GM21423 (cell line): Measurements from ENCODE around the gene SLC9A3.

ENCODE experiments used
- ATAC-seq: cut with Tn5 transposase; IDR thresholded peaks from one replicate; pipeline ENCODE4 v1.9.1; 2021; ENCODE audit warnings: mild to moderate bottlenecking, moderate library complexity; ENCODE audit not compliant: unreplicated experiment

SLC9A3 gene

DNA sequence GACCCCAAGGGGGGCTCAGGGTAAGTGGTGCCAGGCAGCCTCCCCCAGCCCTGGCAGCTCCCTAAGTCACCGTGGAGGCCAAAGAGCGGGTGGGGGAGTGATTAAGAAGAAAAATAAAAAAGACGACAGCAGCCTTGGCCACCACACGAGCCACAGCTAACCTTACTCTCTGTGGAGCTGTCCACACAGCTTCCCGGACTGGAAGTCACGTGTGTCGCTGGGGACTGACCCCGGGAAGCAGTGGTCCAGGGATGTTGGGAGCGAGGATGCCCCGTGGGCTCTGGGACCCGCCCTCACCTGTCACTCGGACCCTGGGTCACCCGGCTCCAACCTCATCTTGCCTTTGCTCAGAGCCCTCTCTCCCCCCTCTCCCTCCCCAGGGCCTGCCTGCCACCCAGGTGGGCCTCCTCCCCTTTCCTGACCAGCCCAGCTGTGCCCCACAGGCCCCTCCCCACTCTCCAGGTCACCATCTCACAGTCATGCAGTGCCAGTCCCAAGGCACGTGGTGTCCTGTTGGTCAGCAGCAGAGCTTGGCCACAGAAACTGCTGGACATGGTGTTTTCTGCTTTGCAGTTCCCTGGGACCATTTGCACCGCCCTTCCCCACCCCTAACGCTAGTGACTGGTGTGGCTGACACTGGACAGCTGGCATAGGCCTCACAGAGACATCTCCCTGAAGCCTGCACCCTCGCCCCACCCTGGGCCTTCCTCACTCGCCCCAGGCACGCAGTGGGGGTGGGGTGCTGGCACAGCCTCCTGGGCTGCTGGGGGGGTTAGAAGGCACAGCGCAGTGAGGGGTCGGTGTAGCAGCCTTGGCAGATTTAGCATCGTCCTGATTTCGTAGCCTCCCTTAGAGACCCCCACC lies 91.1 kb downstream of the SLC9A3 start:
- no peak for ATAC-seq

DNA sequence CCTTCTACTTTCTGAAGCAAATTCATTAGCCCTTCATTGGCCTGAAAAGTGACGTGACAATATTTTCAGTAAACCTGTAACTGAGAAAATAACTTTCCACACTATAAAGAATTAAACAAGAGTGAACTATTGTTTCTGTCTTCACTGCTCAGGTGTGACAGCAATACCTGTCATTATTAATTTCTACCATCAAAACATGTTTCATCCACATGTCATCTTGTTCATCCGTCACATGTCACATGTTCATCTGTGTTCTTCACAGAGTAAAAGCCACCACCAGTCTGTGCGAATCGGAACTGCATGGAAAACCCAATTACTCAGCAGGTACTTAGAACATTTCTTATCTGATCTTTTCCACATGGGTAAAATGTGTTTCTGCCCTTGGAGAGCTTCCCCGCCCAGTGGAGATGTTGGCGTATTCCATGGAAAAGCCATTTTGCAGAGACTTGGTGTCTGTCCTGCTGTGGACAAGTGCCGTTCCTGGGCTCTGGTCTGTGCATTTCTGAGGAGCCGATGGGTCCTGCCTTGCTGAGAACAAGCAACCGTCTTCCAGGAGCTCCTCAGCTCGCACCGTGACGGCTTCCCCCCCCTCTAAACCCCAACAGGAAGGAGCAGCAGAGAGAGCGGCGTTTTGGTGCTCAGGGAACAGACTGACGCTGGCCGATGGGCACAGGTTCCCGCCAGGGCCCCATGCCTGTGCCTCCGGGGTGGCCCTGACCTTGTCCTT lies 91.9 kb downstream of the SLC9A3 start:
- ATAC-seq: no peak

DNA sequence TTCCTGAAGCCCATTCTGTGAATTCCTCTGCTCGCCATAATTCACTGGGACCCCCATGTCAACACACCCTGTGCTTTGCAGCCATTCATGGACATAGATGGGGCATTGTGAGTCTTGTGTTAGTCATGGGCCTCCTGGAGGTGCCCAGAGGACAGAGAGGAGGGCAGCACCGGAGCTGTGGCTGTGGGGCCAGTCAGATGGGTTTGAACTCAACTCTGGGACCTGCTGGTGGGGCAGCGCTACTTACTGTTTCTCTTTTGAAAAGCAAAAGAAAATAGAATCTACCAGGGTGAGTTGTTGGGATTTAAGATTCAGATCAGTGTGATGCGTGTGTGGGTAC lies 92.6 kb downstream of the SLC9A3 start:
- ATAC-seq: no peak

DNA sequence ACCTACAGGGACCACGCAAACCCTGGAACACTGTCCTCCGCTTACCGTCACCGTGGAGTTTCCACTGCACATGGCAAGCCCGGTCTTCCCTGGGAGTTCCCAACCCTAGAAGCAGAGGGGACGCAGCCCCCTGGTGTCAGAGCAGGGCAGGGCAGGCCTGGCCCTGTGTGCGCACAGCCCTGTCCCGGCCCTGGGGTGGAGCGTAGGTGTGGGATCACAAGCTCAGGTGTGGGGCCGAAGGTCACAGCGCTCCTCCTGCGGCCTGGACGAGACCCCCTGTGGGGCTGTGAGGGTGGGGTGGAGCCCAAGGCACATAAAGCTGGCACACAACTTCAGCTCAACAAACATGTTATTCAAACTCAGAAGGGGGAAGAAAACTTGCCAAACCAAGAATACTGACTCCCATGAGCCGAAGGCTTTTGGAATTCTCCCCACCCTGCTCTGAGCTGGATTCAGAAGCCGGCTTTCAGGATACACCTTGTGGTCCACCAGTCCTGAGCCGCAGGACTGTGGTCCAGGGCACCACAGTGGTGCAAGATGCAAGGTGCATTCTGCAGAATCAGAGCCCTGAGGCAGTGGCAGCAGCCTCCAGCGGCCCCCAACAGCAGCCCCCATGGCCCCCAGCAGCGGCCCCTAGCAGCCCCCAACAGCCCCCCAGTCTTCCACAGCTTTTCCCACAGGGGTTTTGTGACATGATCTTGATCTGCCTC lies 93.1 kb downstream of the SLC9A3 start:
- ATAC-seq: peak; percentile 52

DNA sequence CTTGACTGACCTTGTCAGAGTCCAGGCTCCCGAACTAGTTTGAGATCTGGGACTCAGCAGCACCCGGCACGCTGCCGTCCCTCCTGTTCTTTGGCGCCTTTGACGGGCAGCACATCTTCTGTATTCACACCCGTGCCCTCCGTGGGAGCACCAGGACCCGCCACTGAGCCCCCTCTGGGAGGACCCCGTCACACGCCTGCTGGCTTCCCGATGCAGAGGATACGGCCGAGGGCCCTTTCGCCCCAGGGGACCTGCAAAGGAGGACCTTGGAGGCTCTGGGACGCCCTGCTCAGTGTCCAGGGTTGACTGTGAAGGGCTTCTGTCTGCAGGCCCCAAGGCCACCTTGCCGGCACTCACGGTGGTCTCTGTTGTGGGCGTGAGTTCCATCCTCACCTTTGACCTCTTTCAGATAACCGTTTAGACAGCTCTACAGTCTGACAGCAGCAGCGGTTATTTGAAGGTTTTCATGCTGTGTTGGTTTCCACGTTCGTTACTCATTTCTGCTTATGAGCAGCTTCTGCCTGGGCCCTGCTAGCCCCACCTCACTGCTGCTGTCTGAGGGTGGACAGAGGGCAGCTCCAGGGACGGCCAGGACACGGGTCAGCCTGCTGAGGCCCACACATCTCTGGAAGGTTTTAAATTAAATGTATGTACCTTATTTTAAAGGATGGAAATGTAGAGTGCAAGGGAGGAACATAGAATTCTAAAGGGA lies 93.9 kb downstream of the SLC9A3 start:
- no peak for ATAC-seq

GRCh38 chr5:429453-430188 lies 94.6 kb downstream of the SLC9A3 start:
- ATAC-seq: no peak

DNA sequence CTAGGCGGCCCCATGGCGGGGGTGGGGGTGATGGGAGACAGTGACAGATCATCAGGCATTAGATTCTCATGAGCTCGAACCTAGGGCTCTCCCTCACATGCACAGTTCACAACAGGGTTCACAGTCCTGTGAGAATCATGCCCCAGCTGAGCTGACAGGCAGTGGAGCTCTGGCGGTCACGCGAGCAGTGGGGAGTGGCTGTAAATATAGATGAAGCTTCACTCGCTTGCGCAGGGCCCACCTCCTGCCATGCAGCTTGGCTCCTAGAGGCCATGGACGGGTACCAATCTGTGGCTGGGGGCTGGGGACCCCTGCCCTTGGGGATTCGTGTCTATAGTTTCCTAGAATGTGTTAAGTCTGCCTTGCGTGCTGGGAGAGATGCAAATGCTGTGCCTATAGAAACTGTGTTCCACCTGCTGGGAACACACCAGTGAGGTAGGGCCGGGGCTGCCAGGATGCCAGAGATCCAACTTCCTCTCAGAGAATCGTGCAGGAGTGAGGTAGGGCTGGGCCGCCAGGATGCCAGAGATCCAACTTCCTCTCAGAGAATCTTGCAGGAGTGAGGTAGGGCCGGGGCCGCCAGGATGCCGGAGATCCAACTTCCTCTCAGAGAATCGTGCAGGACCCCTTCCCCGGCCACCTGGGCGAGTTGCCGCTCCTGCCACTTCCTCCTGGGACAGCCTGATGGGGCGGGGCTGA lies 95.3 kb downstream of the SLC9A3 start:
- ATAC-seq: no peak

- ATAC-seq: no peak
These were observed 96.0 kb downstream of the SLC9A3 start for GRCh38 chr5:428219-428618.

DNA sequence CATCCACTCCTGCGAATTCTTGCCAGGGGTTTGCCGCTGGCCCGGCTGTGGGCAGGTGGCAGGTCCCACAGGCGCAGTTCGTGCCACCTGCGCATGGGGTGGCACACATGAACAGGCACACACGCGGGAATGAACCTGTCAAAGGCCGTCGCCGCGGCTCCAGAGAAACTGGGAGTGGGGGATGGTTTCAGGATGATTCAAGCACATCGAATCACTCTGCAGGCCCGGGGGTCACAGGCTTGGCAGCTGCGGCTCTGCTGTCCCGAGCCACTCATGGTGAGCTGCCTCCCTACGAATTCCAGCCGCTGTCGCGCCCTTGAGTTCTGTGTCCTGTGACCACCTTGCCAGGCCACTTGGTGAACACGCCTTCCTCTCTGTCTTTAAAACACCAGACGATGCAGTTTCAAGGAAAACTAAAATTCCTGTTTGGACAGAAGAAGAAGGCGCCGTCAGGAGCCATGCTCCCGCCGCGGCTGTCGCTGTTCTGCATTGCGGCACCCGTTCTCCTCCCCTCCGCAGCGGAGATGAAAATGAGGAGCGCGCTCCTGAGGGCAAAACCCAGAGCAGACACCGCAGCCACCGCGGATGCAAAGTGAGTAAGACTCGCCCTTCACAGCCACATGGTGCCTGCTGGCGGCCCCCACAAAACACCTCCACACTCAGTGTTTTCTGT lies 96.7 kb downstream of the SLC9A3 start:
- no peak for ATAC-seq

GRCh38 chr5:426392-426976 lies 97.8 kb downstream of the SLC9A3 start:
- ATAC-seq: no peak

DNA sequence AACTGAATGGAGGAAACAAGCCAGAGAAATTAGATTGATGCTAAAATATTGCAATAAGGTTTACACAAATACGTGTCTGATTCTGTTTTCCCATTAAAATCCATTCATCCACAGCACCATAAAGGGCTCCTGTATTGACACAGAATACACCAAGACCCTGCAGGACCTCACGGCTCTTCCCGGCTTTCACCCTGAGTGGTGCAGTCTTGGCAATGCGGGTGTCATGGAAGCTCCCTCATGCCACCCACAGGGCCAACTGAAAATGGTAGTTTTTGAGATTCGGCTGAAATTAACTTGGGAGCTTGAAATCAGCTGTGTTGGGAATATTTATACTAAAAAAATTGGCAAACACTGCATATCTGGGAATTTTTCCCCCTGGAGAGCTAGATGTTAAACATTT lies 98.5 kb downstream of the SLC9A3 start:
- no peak for ATAC-seq

- peak; percentile 85 for ATAC-seq
These were observed 99.7 kb downstream of the SLC9A3 start for GRCh38 chr5:424301-425110.

DNA sequence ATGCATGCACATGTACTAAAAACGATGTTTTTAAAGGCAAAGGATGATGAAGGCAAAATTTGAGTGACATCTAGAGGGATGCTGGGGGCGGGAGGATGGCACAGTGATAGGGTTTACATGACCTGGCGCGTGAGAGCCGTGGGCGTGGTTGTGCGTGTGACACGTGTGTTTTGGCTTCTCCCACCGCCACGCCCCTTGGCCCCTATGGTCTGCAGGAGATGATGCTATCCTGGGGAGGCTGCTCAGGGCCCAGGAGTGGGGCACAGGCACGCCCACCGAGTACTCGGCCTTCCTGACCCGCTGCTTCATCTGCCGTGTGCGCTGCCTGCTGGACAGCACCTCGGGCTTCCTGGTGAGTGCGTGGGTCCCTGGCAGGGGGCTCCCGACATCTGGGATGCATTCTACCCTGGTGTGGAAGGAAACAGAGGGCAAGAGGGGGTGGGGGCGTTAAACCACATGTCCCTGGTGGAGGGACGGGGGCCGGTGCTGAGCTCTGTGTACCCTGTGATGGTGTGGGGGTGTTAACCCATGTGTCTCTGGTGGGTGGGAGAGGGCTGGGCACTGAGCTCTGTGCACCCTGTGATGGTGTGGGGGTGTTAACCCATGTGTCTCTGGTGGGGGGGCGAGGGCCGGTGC lies 100.5 kb downstream of the SLC9A3 start:
- ATAC-seq: no peak

GRCh38 chr5:423233-423565 lies 101.0 kb downstream of the SLC9A3 start:
- no peak for ATAC-seq

GRCh38 chr5:422323-423232 lies 101.7 kb downstream of the SLC9A3 start:
- no peak for ATAC-seq

GRCh38 chr5:421901-422300 lies 102.3 kb downstream of the SLC9A3 start:
- no peak for ATAC-seq
